H9 (cell line): ENCODE data around the gene CIT. TPM values are rescaled to one million over a fixed set of nuclear protein-coding genes. Genes with fewer than 3 reads are reported as not detected.

ENCODE experiments used
- DNase-seq: peaks from one replicate; pipeline ENCODE4 v3.0.0-alpha.2; 2017
- H2AFZ ChIP-seq: one replicate; pipeline ENCODE4 v1.6.1; 2013; ENCODE audit warnings: mild to moderate bottlenecking, low read length, control low read depth, moderate library complexity
- H2AK5ac ChIP-seq: 2 replicates; pipeline ENCODE4 v1.6.1; 2013; ENCODE audit warnings: low read length, control low read depth, mixed read lengths; ENCODE audit not compliant: insufficient read length
- H2BK120ac ChIP-seq: one replicate; pipeline ENCODE4 v1.6.1; 2013; ENCODE audit warnings: low read depth, mild to moderate bottlenecking, low read length, control low read depth, inconsistent platforms; ENCODE audit not compliant: poor library complexity, severe bottlenecking
- H2BK12ac ChIP-seq: 2 replicates; pipeline ENCODE4 v1.6.1; 2013; ENCODE audit warnings: low read length, control low read depth, mixed read lengths, low read depth; ENCODE audit not compliant: insufficient read length
- H2BK15ac ChIP-seq: 2 replicates; pipeline ENCODE4 v1.6.1; 2013; ENCODE audit warnings: low read depth, low read length, control low read depth
- H2BK20ac ChIP-seq: one replicate; pipeline ENCODE4 v1.6.1; 2013; ENCODE audit warnings: low read depth, mild to moderate bottlenecking, low read length, control low read depth, inconsistent platforms; ENCODE audit not compliant: poor library complexity, severe bottlenecking
- H2BK5ac ChIP-seq: 2 replicates; pipeline ENCODE4 v1.6.1; 2013; ENCODE audit warnings: low read length, control low read depth, mixed read lengths; ENCODE audit not compliant: insufficient read length
- H3K14ac ChIP-seq: 2 replicates; pipeline ENCODE4 v1.6.1; 2013; ENCODE audit warnings: low read length, control low read depth; ENCODE audit not compliant: insufficient read depth
- H3K18ac ChIP-seq: 2 replicates; pipeline ENCODE4 v1.6.1; 2013; ENCODE audit warnings: low read depth, mild to moderate bottlenecking, mixed read lengths, low read length, control low read depth; ENCODE audit not compliant: insufficient read length
- H3K23ac ChIP-seq: 2 replicates; pipeline ENCODE4 v1.6.1; 2013; ENCODE audit warnings: low read length, control low read depth, mixed read lengths, low read depth; ENCODE audit not compliant: insufficient read length
- H3K23me2 ChIP-seq: 2 replicates; pipeline ENCODE4 v1.6.1; 2013; ENCODE audit warnings: low read depth, mild to moderate bottlenecking, mixed read lengths, low read length, control low read depth; ENCODE audit not compliant: insufficient read length, poor library complexity, severe bottlenecking
- H3K27ac ChIP-seq: 2 replicates; pipeline ENCODE4 v1.5.1; 2013; ENCODE audit warnings: low read length, control low read depth, mixed read lengths, low read depth; ENCODE audit not compliant: insufficient read length
- H3K27me3 ChIP-seq: 2 replicates; pipeline ENCODE4 v1.6.1; 2013; ENCODE audit warnings: low read length, control low read depth, inconsistent platforms; ENCODE audit not compliant: insufficient read depth
- H3K4ac ChIP-seq: 2 replicates; pipeline ENCODE4 v1.6.1; 2013; ENCODE audit warnings: low read depth, mild to moderate bottlenecking, control low read depth, inconsistent platforms, low read length, moderate library complexity
- H3K4me1 ChIP-seq: 2 replicates; pipeline ENCODE4 v1.6.1; 2013; ENCODE audit warnings: low read length, control low read depth, inconsistent platforms; ENCODE audit not compliant: insufficient read depth
- H3K4me2 ChIP-seq: 2 replicates; pipeline ENCODE4 v1.6.1; 2013; ENCODE audit warnings: low read length, control low read depth, mixed read lengths; ENCODE audit not compliant: insufficient read length, insufficient read depth
- H3K56ac ChIP-seq: 2 replicates; pipeline ENCODE4 v1.6.1; 2013; ENCODE audit warnings: low read depth, mild to moderate bottlenecking, mixed read lengths, low read length, control low read depth; ENCODE audit not compliant: insufficient read length
- H3K79me1 ChIP-seq: 2 replicates; pipeline ENCODE4 v1.6.1; 2013; ENCODE audit warnings: low read depth, mild to moderate bottlenecking, moderate library complexity, low read length, control low read depth, inconsistent platforms; ENCODE audit not compliant: insufficient read depth, poor library complexity, severe bottlenecking
- H3K79me2 ChIP-seq: 2 replicates; pipeline ENCODE4 v1.6.1; 2013; ENCODE audit warnings: low read length, control low read depth, inconsistent platforms; ENCODE audit not compliant: insufficient read depth
- H3K9ac ChIP-seq: 2 replicates; pipeline ENCODE4 v1.6.1; 2013; ENCODE audit warnings: low read length, control low read depth, mixed read lengths; ENCODE audit not compliant: insufficient read length; ENCODE audit errors: extremely low read depth
- H3K9me3 ChIP-seq: one replicate; pipeline ENCODE4 v1.6.1; 2013; ENCODE audit warnings: low read depth, low read length, inconsistent platforms; ENCODE audit not compliant: control insufficient read depth
- H3T11ph ChIP-seq: one replicate; pipeline ENCODE4 v1.6.1; 2013; ENCODE audit warnings: mild to moderate bottlenecking, low read length, control low read depth, inconsistent platforms
- H4K20me1 ChIP-seq: one replicate; pipeline ENCODE4 v1.6.1; 2013; ENCODE audit not compliant: control insufficient read depth, insufficient read length, insufficient read depth
- H4K5ac ChIP-seq: 2 replicates; pipeline ENCODE4 v1.6.1; 2013; ENCODE audit warnings: low read depth, mild to moderate bottlenecking, mixed read lengths, low read length, control low read depth; ENCODE audit not compliant: insufficient read length
- H4K8ac ChIP-seq: replicated peaks from 2 replicates; pipeline ENCODE4 v1.6.1; 2013; ENCODE audit warnings: low read length, control low read depth, mixed read lengths, low read depth; ENCODE audit not compliant: insufficient read length
- H4K91ac ChIP-seq: 2 replicates; pipeline ENCODE4 v1.6.1; 2013; ENCODE audit warnings: low read depth, mild to moderate bottlenecking, moderate library complexity, mixed read lengths, low read length, control low read depth; ENCODE audit not compliant: insufficient read length
- H3K27ac Mint-ChIP-seq, 3 experiments: 2 replicates in 2 of 3; 3 replicates in 1 of 3; pipeline ENCODE4 v1.8.0; 2020 to 2021; ENCODE audit warnings: mixed read lengths in 3 of 3, mild to moderate bottlenecking in 1 of 3, moderate library complexity in 1 of 3
- H3K27me3 Mint-ChIP-seq: 2 replicates; pipeline ENCODE4 v1.8.0; 2021; ENCODE audit warnings: low read depth, mild to moderate bottlenecking, moderate library complexity, mixed read lengths
- H3K36me3 Mint-ChIP-seq, 3 experiments: 2 replicates in 2 of 3; 3 replicates in 1 of 3; pipeline ENCODE4 v1.8.0; 2020 to 2021; ENCODE audit warnings: low read depth in 3 of 3, mixed read lengths in 3 of 3; ENCODE audit not compliant: insufficient read depth in 1 of 3
- H3K4me1 Mint-ChIP-seq, 2 experiments: 2 replicates each; pipeline ENCODE4 v1.8.0; 2020; ENCODE audit warnings: mixed read lengths in 2 of 2
- H3K4me3 Mint-ChIP-seq, 2 experiments: 2 replicates in 1 of 2; 3 replicates in 1 of 2; pipeline ENCODE4 v1.8.0; 2020 to 2021; ENCODE audit warnings: mild to moderate bottlenecking in 2 of 2, mixed read lengths in 2 of 2, moderate library complexity in 1 of 2
- H3K9me3 Mint-ChIP-seq, 2 experiments: 2 replicates in 1 of 2; 3 replicates in 1 of 2; pipeline ENCODE4 v1.8.0; 2020; ENCODE audit warnings: mild to moderate bottlenecking in 2 of 2, mixed read lengths in 2 of 2, moderate library complexity in 1 of 2
- CTCF ChIP-seq: fragments of 200-600 bp; sonication (generic); conservative IDR thresholded peaks from 3 replicates; pipeline ENCODE4 v1.8.0; 2021; ENCODE audit warnings: antibody characterized with exemption, mild to moderate bottlenecking
- WGBS: extraction: QIAGEN DNeasy Blood & Tissue Kit; methylation state at CpG from one replicate; pipeline ENCODE4 v1.1.7; 2013; ENCODE audit warnings: missing lambda C conversion rate, low lambda C conversion rate, mixed read lengths; ENCODE audit not compliant: insufficient read length; ENCODE audit errors: extremely low coverage; 5-methylcytosine and 5-hydroxymethylcytosine counted together
- total RNA-seq: library from RNA; stranded (reverse); gene quantifications from 2 replicates; pipeline ENCODE4 v1.2.1, GENCODE V29; 2021

The CIT gene
- total RNA-seq, 1 experiment from 2014 or later = 55.3 TPM

GRCh38 chr12:119729871-119730270, 147.2 kb downstream of the CIT start:
- Histone ChIP-seq H3K14ac (no peak overlapping the region), H3K23ac (no peak overlapping the region), H3K4me2 (no peak overlapping the region), H3K4ac (no peak overlapping the region), H3K27ac (no peak overlapping the region), H3T11ph (no peak overlapping the region), H2BK120ac (no peak overlapping the region), H3K79me2 (no peaks in the 10 kb centered on the region), H3K4me1 (no peaks in the 10 kb centered on the region), H2AFZ (no peak overlapping the region), H4K20me1 (no peaks in the 10 kb centered on the region), H2BK5ac (no peak overlapping the region), H3K23me2 (no peaks in the 10 kb centered on the region), H3K9ac (no peak overlapping the region), H2BK20ac (no peak overlapping the region), H3K9me3 (no peaks in the 10 kb centered on the region), H3K27me3 (no peaks in the 10 kb centered on the region), H2BK15ac (no peak overlapping the region), H2BK12ac (no peak overlapping the region), H3K79me1 (no peaks in the 10 kb centered on the region), H2AK5ac (no peak overlapping the region), H4K91ac (no peak overlapping the region), H3K56ac (no peak overlapping the region), H4K8ac (no peak overlapping the region), H3K18ac (no peak overlapping the region), H4K5ac (no peak overlapping the region)
- WGBS = no CpG with 5 or more reads among the region's 8 CpGs
- Mint-ChIP-seq H3K4me3 (no peak overlapping the region), H3K27ac (peak overlapping the region in 1 of 3 experiments; percentile 40; a peak in 1 of 7 replicates), H3K4me1 (no peaks in the 10 kb centered on the region), H3K9me3 (no peaks in the 10 kb centered on the region), H3K36me3 (peaks cover 14 to 59% (median 49%) of the 10 kb centered on the region in 3 experiments), H3K27me3 (no peaks in the 10 kb centered on the region)
- no peak for DNase-seq
- TF ChIP-seq CTCF = no peak
